K562 (cell line): ENCODE results near the gene SNX1. TPM values are rescaled to one million over a fixed set of nuclear protein-coding genes. Genes with fewer than 3 reads are reported as not detected.

Experiments used
- C11orf30 ChIP-seq: fragments of 450-650 bp; IDR thresholded peaks from 2 replicates; pipeline ENCODE4 v1.6.1; 2016; ENCODE audit warnings: low read depth, mild to moderate bottlenecking
- DACH1 ChIP-seq: fragments of 450-650 bp; IDR thresholded peaks from 2 replicates; pipeline ENCODE4 v1.6.1; 2018; ENCODE audit not compliant: partially characterized antibody
- ELF4 ChIP-seq: fragments of 450-650 bp; formaldehyde crosslinking; IDR thresholded peaks from 2 replicates; pipeline ENCODE4 v1.4.0; 2022; ENCODE audit warnings: missing genetic modification characterization
- HMG20A ChIP-seq: fragments of 450-650 bp; formaldehyde crosslinking; conservative IDR thresholded peaks from 2 replicates; pipeline ENCODE4 v1.4.0; 2020; ENCODE audit warnings: mild to moderate bottlenecking, mixed read lengths
- MEF2D ChIP-seq: conservative IDR thresholded peaks from 2 replicates; pipeline ENCODE4 v1.6.1; 2016; ENCODE audit warnings: low read depth, missing genetic modification characterization, missing compliant biosample characterization
- NFIC ChIP-seq: fragments of 450-650 bp; IDR thresholded peaks from 2 replicates; pipeline ENCODE4 v1.6.1; 2017; ENCODE audit warnings: mild to moderate bottlenecking, inconsistent platforms
- POLR2A ChIP-seq: fragments of 450-650 bp; conservative IDR thresholded peaks from 2 replicates; pipeline ENCODE4 v1.6.1; 2016
- POLR2AphosphoS2 ChIP-seq: IDR thresholded peaks from 2 replicates; pipeline ENCODE4 v1.6.1; 2012; ENCODE audit warnings: low read length, improper control_type of control experiment
- RBM22 ChIP-seq: fragments of 200-400 bp; formaldehyde crosslinking; IDR thresholded peaks from 2 replicates; pipeline ENCODE4 v1.6.1; 2018; ENCODE audit warnings: low read length, low read depth; ENCODE audit not compliant: poor library complexity, severe bottlenecking
- THAP12 ChIP-seq: fragments of 250-450 bp; sonication (Bioruptor Pico); IDR thresholded peaks from 2 replicates; pipeline ENCODE4 v1.9.0; 2021; ENCODE audit warnings: mild to moderate bottlenecking, inconsistent platforms
- THRAP3 ChIP-seq: fragments of 450-650 bp; IDR thresholded peaks from 2 replicates; pipeline ENCODE4 v1.6.1; 2016; ENCODE audit warnings: mild to moderate bottlenecking, inconsistent platforms, borderline replicate concordance
- ZNF609 ChIP-seq: sonication (generic); formaldehyde crosslinking; IDR thresholded peaks from 2 replicates; pipeline ENCODE4 v1.8.1; 2023; ENCODE audit warnings: missing genetic modification reagents, mild to moderate bottlenecking, borderline replicate concordance
- ZNF699 ChIP-seq: fragments of 250-450 bp; sonication (Bioruptor Pico); IDR thresholded peaks from 2 replicates; pipeline ENCODE4 v1.8.0; 2021; ENCODE audit warnings: mild to moderate bottlenecking, moderate library complexity; ENCODE audit not compliant: insufficient replicate concordance
- ZNF707 ChIP-seq: fragments of 250-450 bp; sonication (Bioruptor Pico); conservative IDR thresholded peaks from 2 replicates; pipeline ENCODE4 v1.8.0; 2022; ENCODE audit warnings: inconsistent platforms, mild to moderate bottlenecking, moderate library complexity
- polyA plus RNA-seq, 8 experiments: library from polyadenylated mRNA; depleted of rRNA in 4 of 8; stranded (reverse) in 5 of 8; unstranded in 3 of 8; fragments of >200 nt; fragmentation: Nextera tagmentation in 2 of 8; fragmentation: Illumina TruSeq in 1 of 8; extraction: Ambion mirVana in 2 of 8; extraction: Trizol in 1 of 8; gene quantifications; 2 replicates each; pipeline versions ENCODE4 v1.2.1 to v1.2.3, GENCODE V29; 2011 to 2014; ENCODE audit warnings: inconsistent platforms in 1 of 8, missing spikeins in 1 of 8
- total RNA-seq, 7 experiments: library from RNA; depleted of rRNA in 6 of 7; stranded (reverse); fragments of >200 nt in 6 of 7; fragmentation: Illumina TruSeq in 2 of 7; extraction: Trizol in 2 of 7; gene quantifications; 2 replicates each; pipeline versions ENCODE4 v1.2.1 to v1.2.3, GENCODE V29; 2011 to 2021; ENCODE audit warnings: low replicate concordance in 1 of 7
- TF ChIP-seq, protein P1 (sequence below): fragments of 200-800 bp; sonication (Bioruptor generic); IDR thresholded peaks from 2 replicates; pipeline ENCODE4 v1.6.1; 2017; ENCODE audit warnings: missing genetic modification characterization, missing compliant biosample characterization
- TF ChIP-seq, protein P2 (sequence below): fragments of 250-450 bp; sonication (Bioruptor Pico); IDR thresholded peaks from 2 replicates; pipeline ENCODE4 v1.4.0; 2020; ENCODE audit warnings: borderline replicate concordance
- TF ChIP-seq, protein P3 (sequence below): sonication (generic); formaldehyde crosslinking; IDR thresholded peaks from 2 replicates; pipeline ENCODE4 v1.9.0; 2022; ENCODE audit warnings: mild to moderate bottlenecking, missing genetic modification reagents

Gene SNX1
- total and polyA plus RNA-seq, 9 of the 15 experiments (the other 6 are each of a cell fraction or from before 2014, with no cell fraction given), result 11.0 to 105 (median 59.9) TPM

DNA sequence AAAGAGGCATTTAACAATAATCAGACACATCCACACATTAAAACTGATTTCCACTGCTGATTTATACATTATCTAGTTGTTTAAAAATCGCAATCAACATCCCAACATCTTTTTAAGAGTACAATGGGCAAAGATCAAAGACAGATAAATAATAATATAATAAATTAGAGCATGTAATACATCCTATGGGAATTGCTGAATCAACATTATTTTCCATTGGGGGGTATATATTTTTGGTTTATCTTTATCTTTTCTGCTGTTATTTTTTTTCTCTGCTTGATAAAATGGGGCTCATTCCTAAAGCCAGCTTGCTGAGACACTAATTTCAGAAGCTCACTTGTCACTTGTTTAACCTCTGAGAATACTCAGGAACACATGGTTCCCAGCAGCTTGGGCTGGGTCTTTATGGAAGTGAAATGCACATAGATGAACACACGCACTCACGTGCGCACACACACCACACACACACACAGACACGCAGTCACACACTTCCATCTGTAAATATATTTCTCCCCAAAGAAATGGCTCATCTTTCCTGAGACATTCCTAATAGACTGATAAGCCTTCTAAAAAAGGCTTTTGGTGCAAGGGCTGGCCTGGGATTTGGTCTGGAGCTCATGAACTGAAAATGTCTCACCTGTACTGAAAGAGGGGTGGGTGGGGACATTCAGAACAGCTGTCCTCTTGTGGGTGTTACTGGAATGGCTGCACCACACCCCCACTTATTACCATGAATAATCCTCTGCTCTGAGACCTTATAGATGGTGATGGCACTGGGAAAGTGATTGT, 70.5 kb downstream of the SNX1 start (continued):
- TF ChIP-seq NFIC (no peak), RBM22 (no peak), THRAP3 (no peak), ZNF707 (CRISPR knock-in tag) (no peak), HMG20A (no peak), POLR2AphosphoS2 (peak; percentile 70; the same call in 1 of the 2 replicates), POLR2A (0 out of 2 replicates have a peak, but pooled peaks have one; percentile 29), C11orf30 (peak; percentile 90), ZNF609 (no peak), ZNF699 (CRISPR knock-in tag) (no peak), ELF4 (no peak), THAP12 (CRISPR knock-in tag) (no peak), DACH1 (peak; percentile 23), MEF2D (no peak)
- TF ChIP-seq, protein P1, sequence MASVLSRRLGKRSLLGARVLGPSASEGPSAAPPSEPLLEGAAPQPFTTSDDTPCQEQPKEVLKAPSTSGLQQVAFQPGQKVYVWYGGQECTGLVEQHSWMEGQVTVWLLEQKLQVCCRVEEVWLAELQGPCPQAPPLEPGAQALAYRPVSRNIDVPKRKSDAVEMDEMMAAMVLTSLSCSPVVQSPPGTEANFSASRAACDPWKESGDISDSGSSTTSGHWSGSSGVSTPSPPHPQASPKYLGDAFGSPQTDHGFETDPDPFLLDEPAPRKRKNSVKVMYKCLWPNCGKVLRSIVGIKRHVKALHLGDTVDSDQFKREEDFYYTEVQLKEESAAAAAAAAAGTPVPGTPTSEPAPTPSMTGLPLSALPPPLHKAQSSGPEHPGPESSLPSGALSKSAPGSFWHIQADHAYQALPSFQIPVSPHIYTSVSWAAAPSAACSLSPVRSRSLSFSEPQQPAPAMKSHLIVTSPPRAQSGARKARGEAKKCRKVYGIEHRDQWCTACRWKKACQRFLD (CRISPR knock-in tag), result no peak
- TF ChIP-seq, protein P2, sequence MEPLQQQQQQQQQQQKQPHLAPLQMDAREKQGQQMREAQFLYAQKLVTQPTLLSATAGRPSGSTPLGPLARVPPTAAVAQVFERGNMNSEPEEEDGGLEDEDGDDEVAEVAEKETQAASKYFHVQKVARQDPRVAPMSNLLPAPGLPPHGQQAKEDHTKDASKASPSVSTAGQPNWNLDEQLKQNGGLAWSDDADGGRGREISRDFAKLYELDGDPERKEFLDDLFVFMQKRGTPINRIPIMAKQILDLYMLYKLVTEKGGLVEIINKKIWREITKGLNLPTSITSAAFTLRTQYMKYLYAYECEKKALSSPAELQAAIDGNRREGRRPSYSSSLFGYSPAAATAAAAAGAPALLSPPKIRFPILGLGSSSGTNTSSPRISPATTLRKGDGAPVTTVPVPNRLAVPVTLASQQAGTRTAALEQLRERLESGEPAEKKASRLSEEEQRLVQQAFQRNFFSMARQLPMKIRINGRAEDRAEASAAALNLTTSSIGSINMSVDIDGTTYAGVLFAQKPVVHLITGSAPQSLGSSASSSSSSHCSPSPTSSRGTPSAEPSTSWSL (CRISPR knock-in tag), result no peak
- TF ChIP-seq, protein P3, sequence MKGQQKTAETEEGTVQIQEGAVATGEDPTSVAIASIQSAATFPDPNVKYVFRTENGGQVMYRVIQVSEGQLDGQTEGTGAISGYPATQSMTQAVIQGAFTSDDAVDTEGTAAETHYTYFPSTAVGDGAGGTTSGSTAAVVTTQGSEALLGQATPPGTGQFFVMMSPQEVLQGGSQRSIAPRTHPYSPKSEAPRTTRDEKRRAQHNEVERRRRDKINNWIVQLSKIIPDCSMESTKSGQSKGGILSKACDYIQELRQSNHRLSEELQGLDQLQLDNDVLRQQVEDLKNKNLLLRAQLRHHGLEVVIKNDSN, result no peak
